ENCODE measurements around the gene COBLL1. TPM values are rescaled to one million over a fixed set of nuclear protein-coding genes. Genes with fewer than 3 reads are reported as not detected.

Gene COBLL1
- total RNA-seq, 1 donor from 2014 or later = 18.6 TPM

DNA sequence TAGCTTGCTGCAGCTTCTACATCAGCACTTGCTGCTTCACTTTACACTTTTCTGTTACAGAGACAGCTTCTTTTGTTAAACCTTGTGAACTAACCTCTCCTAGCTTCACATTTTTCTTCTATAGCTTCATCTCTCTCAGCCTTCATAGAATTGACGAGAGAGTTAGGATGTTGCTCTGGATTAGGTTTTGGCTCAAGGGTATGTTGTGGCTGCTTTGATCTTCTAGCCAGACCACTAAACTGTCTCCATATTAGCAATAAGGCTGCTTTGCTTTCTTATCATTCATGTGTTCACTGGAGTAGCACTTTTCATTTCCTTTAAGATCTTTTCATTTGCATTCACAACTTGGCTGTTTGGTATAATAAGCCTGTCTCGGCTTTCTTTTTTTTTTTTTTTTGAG, 174.1 kb downstream of the COBLL1 start:
- no peak overlapping the region for H3K27ac Mint-ChIP-seq (ENCODE audit: unreplicated experiment)
- H2AFZ ChIP-seq (ENCODE audit: low read depth, low read length) = no peak overlapping the region
- peaks cover 3% of the 10 kb centered on the region for H3K9me3 Mint-ChIP-seq (ENCODE audit: unreplicated experiment)
- no peak overlapping the region for H3K4me2 ChIP-seq (ENCODE audit: low read length)
- no peak overlapping the region for H3K4me3 Mint-ChIP-seq (ENCODE audit: unreplicated experiment)
- H3K36me3 Mint-ChIP-seq (ENCODE audit: low read depth, unreplicated experiment) = no peaks in the 10 kb centered on the region
- H4K20me1 ChIP-seq (ENCODE audit: insufficient read depth, low read length) = no peaks in the 10 kb centered on the region
- DNase-seq (ENCODE audit: low read depth) = peak; percentile 57
- peaks cover 5% of the 10 kb centered on the region for H3K4me1 Mint-ChIP-seq (ENCODE audit: low read depth, unreplicated experiment)
- TF ChIP-seq, protein P1, sequence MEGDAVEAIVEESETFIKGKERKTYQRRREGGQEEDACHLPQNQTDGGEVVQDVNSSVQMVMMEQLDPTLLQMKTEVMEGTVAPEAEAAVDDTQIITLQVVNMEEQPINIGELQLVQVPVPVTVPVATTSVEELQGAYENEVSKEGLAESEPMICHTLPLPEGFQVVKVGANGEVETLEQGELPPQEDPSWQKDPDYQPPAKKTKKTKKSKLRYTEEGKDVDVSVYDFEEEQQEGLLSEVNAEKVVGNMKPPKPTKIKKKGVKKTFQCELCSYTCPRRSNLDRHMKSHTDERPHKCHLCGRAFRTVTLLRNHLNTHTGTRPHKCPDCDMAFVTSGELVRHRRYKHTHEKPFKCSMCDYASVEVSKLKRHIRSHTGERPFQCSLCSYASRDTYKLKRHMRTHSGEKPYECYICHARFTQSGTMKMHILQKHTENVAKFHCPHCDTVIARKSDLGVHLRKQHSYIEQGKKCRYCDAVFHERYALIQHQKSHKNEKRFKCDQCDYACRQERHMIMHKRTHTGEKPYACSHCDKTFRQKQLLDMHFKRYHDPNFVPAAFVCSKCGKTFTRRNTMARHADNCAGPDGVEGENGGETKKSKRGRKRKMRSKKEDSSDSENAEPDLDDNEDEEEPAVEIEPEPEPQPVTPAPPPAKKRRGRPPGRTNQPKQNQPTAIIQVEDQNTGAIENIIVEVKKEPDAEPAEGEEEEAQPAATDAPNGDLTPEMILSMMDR (IDR thresholded peaks at IDR 0.05; ENCODE audit: insufficient read depth, low read depth, low read length) = no peak
- TF ChIP-seq EZH2 (IDR thresholded peaks at IDR 0.05; ENCODE audit: insufficient read depth, low read length) = no peak
- H3K27me3 ChIP-seq (ENCODE audit: insufficient read depth, low read length) = no peaks in the 10 kb centered on the region
- H3K4me3 ChIP-seq (ENCODE audit: insufficient read depth, low read depth, low read length) = no peak overlapping the region
- H3K27ac ChIP-seq (ENCODE audit: low read depth, low read length) = no peak overlapping the region
- H3K9ac ChIP-seq (ENCODE audit: low read length) = no peak overlapping the region
- no peaks in the 10 kb centered on the region for H3K9me3 ChIP-seq (ENCODE audit: insufficient read depth, low read depth, low read length)
- H3K27me3 Mint-ChIP-seq (ENCODE audit: low read depth, unreplicated experiment) = no peaks in the 10 kb centered on the region
- FAIRE-seq = no peak
- H3K79me2 ChIP-seq (ENCODE audit: insufficient read depth, low read length) = no peaks in the 10 kb centered on the region
- H3K4me1 ChIP-seq (ENCODE audit: insufficient read depth, low read length) = no peaks in the 10 kb centered on the region
- H3K36me3 ChIP-seq (ENCODE audit: insufficient read depth, low read length) = no peaks in the 10 kb centered on the region

GRCh38 chr2:164664070-164664469, 177.6 kb downstream of the COBLL1 start:
- Histone ChIP-seq H3K79me2 (ENCODE audit: insufficient read depth, low read length) (no peaks in the 10 kb centered on the region), H3K27ac (ENCODE audit: low read depth, low read length) (no peak overlapping the region), H4K20me1 (ENCODE audit: insufficient read depth, low read length) (no peaks in the 10 kb centered on the region), H3K9me3 (ENCODE audit: insufficient read depth, low read depth, low read length) (no peaks in the 10 kb centered on the region), H3K4me2 (ENCODE audit: low read length) (no peak overlapping the region), H2AFZ (ENCODE audit: low read depth, low read length) (no peak overlapping the region), H3K9ac (ENCODE audit: low read length) (no peak overlapping the region), H3K27me3 (ENCODE audit: insufficient read depth, low read length) (no peaks in the 10 kb centered on the region), H3K4me3 (ENCODE audit: insufficient read depth, low read depth, low read length) (no peak overlapping the region), H3K4me1 (ENCODE audit: insufficient read depth, low read length) (no peaks in the 10 kb centered on the region), H3K36me3 (ENCODE audit: insufficient read depth, low read length) (no peaks in the 10 kb centered on the region)
- Mint-ChIP-seq H3K4me3 (ENCODE audit: unreplicated experiment) (no peak overlapping the region), H3K4me1 (ENCODE audit: low read depth, unreplicated experiment) (no peaks in the 10 kb centered on the region), H3K9me3 (ENCODE audit: unreplicated experiment) (peaks cover 3% of the 10 kb centered on the region), H3K36me3 (ENCODE audit: low read depth, unreplicated experiment) (no peaks in the 10 kb centered on the region), H3K27me3 (ENCODE audit: low read depth, unreplicated experiment) (no peaks in the 10 kb centered on the region), H3K27ac (ENCODE audit: unreplicated experiment) (no peak overlapping the region)
- FAIRE-seq (no peak), DNase-seq (ENCODE audit: low read depth) (no peak)
- no peak for TF ChIP-seq EZH2 (IDR thresholded peaks at IDR 0.05; ENCODE audit: insufficient read depth, low read length)

DNA sequence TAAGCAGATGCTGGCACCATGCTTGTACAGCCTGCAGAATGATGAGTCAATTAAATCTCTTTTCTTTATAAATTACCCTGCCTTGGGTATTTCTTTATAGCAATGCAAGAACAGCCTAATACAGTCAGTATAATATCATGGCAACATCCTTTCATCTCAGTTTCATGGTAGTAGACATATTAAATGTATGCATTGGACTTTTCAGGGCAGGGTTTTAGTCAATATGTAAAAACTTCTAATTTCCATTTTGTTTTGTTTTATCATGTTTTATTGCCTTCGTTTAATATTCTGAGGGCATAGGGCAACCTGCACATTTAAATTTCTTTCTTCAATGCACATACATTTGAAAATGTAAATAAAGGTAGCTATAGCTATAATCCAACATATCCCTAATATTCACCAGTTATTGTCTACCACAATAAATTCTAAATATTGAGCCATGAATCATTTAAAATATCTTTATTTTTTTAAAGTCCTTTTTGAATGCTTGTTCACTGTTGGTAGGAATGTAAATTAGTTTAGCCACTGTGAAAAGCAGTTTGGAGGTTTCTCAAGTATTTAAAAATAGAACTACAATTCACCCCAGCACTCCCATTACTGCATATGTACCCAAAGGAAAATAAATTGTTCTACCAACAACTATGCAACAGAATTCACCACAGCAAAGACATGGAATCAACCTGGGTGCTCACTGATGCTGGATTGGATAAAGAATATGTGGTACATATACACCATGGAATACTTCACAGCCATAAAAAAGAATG, 178.6 kb downstream of the COBLL1 start:
- Histone ChIP-seq H3K4me2 (ENCODE audit: low read length) (no peak overlapping the region), H3K27ac (ENCODE audit: low read depth, low read length) (no peak overlapping the region), H3K36me3 (ENCODE audit: insufficient read depth, low read length) (no peaks in the 10 kb centered on the region), H3K79me2 (ENCODE audit: insufficient read depth, low read length) (no peaks in the 10 kb centered on the region), H3K4me1 (ENCODE audit: insufficient read depth, low read length) (no peaks in the 10 kb centered on the region), H3K9me3 (ENCODE audit: insufficient read depth, low read depth, low read length) (no peaks in the 10 kb centered on the region), H4K20me1 (ENCODE audit: insufficient read depth, low read length) (no peaks in the 10 kb centered on the region), H3K27me3 (ENCODE audit: insufficient read depth, low read length) (no peaks in the 10 kb centered on the region), H3K9ac (ENCODE audit: low read length) (no peak overlapping the region), H3K4me3 (ENCODE audit: insufficient read depth, low read depth, low read length) (no peak overlapping the region), H2AFZ (ENCODE audit: low read depth, low read length) (no peak overlapping the region)
- Mint-ChIP-seq H3K9me3 (ENCODE audit: unreplicated experiment) (peaks cover 3% of the 10 kb centered on the region), H3K36me3 (ENCODE audit: low read depth, unreplicated experiment) (peaks cover 2% of the 10 kb centered on the region), H3K27ac (ENCODE audit: unreplicated experiment) (no peak overlapping the region), H3K27me3 (ENCODE audit: low read depth, unreplicated experiment) (no peaks in the 10 kb centered on the region), H3K4me1 (ENCODE audit: low read depth, unreplicated experiment) (no peaks in the 10 kb centered on the region), H3K4me3 (ENCODE audit: unreplicated experiment) (no peak overlapping the region)
- DNase-seq (ENCODE audit: low read depth) = peak; percentile 23
- TF ChIP-seq, protein P1 (IDR thresholded peaks at IDR 0.05; ENCODE audit: insufficient read depth, low read depth, low read length) = no peak
- no peak for TF ChIP-seq EZH2 (IDR thresholded peaks at IDR 0.05; ENCODE audit: insufficient read depth, low read length)
- no peak for FAIRE-seq
